SH-SY5Y (cell line): Measurements from ENCODE around the gene MXI1.

Experiments used
- GATA2 ChIP-seq: IDR thresholded peaks from 2 replicates; pipeline ENCODE4 v1.6.1; 2011; ENCODE audit warnings: mild to moderate bottlenecking, low read depth, low read length
- GATA3 ChIP-seq: IDR thresholded peaks from 2 replicates; pipeline ENCODE4 v1.6.1; 2011; ENCODE audit warnings: low read depth, mild to moderate bottlenecking, low read length, moderate library complexity

DNA sequence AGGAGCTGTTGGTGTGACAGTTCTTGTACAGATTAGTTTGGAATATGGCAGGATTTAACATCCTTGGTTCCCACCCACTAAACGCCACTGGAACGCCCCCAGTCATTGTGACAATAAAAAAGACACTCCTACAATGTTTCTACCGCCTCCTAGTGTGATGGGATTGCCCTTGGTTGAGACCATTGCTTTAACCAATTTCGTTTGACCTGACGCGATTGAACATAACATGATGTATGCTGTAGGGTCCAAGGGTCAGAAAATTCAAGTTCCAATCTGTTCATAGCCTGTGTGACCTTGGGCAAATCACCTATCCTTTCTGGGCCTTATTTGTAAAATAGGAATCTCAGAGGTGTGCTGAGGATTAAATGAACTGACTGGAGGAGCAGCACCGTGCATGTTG, 12.5 kb downstream of the MXI1 start:
- TF ChIP-seq GATA2: no peak
- no peak for TF ChIP-seq GATA3
